ENCODE results near the gene RPS6KL1.

Gene RPS6KL1

GRCh38 chr14:74922752-74923401 is at the start of gene RPS6KL1:
Gene RPS6KL1 (minus strand): TSS chr14:74923260. CDS start chr14:74921541, 1,719 bp downstream.
- FAIRE-seq, result peak; percentile 88
- DNase-seq (ENCODE audit: insufficient read length, low spot score), result peak; percentile 93

GRCh38 chr14:74968811-74969210 is 45.8 kb upstream of the RPS6KL1 start:
- DNase-seq (ENCODE audit: insufficient read length, low spot score) (no peak), FAIRE-seq (no peak)

GRCh38 chr14:74965486-74966153 is 42.6 kb upstream of the RPS6KL1 start:
- DNase-seq (ENCODE audit: insufficient read length, low spot score) (no peak), FAIRE-seq (no peak)

- FAIRE-seq (no peak), DNase-seq (ENCODE audit: insufficient read length, low spot score) (no peak)
These were observed 41.9 kb upstream of the RPS6KL1 start for GRCh38 chr14:74964787-74965485.

- DNase-seq (ENCODE audit: insufficient read length, low spot score) (no peak), FAIRE-seq (no peak)
These were observed 40.7 kb upstream of the RPS6KL1 start for GRCh38 chr14:74963705-74964271.

- DNase-seq (ENCODE audit: insufficient read length, low spot score) (no peak), FAIRE-seq (no peak)
These were observed 40.2 kb upstream of the RPS6KL1 start for GRCh38 chr14:74963178-74963704.

- FAIRE-seq (no peak), DNase-seq (ENCODE audit: insufficient read length, low spot score) (no peak)
These were observed 39.4 kb upstream of the RPS6KL1 start for GRCh38 chr14:74962493-74962892.

- FAIRE-seq (no peak), DNase-seq (ENCODE audit: insufficient read length, low spot score) (no peak)
These were observed 39.0 kb upstream of the RPS6KL1 start for GRCh38 chr14:74962046-74962445.

GRCh38 chr14:74961238-74961911 is 38.3 kb upstream of the RPS6KL1 start:
- no peak for FAIRE-seq
- no peak for DNase-seq (ENCODE audit: insufficient read length, low spot score)

- DNase-seq (ENCODE audit: insufficient read length, low spot score) (no peak), FAIRE-seq (no peak)
These were observed 37.7 kb upstream of the RPS6KL1 start for GRCh38 chr14:74960736-74961135.

GRCh38 chr14:74959596-74960180 is 36.6 kb upstream of the RPS6KL1 start:
- DNase-seq (ENCODE audit: insufficient read length, low spot score) (no peak), FAIRE-seq (no peak)

GRCh38 chr14:74956280-74957072 is 33.4 kb upstream of the RPS6KL1 start:
- FAIRE-seq, result no peak
- DNase-seq (ENCODE audit: insufficient read length, low spot score), result no peak

- DNase-seq (ENCODE audit: insufficient read length, low spot score), result no peak
- no peak for FAIRE-seq
These were observed 32.9 kb upstream of the RPS6KL1 start for GRCh38 chr14:74956027-74956279.

- DNase-seq (ENCODE audit: insufficient read length, low spot score) (peak; percentile 48), FAIRE-seq (no peak)
These were observed 32.4 kb upstream of the RPS6KL1 start, which contains the start of gene PGF for GRCh38 chr14:74955229-74956026. Gene PGF (minus strand): TSS chr14:74955597. CDS start chr14:74955242, 355 bp downstream.

- DNase-seq (ENCODE audit: insufficient read length, low spot score), result no peak
- no peak for FAIRE-seq
These were observed 31.8 kb upstream of the RPS6KL1 start for GRCh38 chr14:74954947-74955228.

GRCh38 chr14:74954232-74954946 is 31.3 kb upstream of the RPS6KL1 start:
- FAIRE-seq (no peak), DNase-seq (ENCODE audit: insufficient read length, low spot score) (no peak)

- FAIRE-seq (no peak), DNase-seq (ENCODE audit: insufficient read length, low spot score) (no peak)
These were observed 30.6 kb upstream of the RPS6KL1 start for GRCh38 chr14:74953686-74954085.

- DNase-seq (ENCODE audit: insufficient read length, low spot score) (no peak), FAIRE-seq (no peak)
These were observed 29.8 kb upstream of the RPS6KL1 start for GRCh38 chr14:74952697-74953484.

Measured in GM19239 (cell line).